Neural cell (in vitro differentiated cells): ENCODE results near the gene NR1H4. TPM values are rescaled to one million over a fixed set of nuclear protein-coding genes. Genes with fewer than 3 reads are reported as not detected.

Source experiments
- H2AFZ ChIP-seq: fragments of 200-600, 300-800 bp; sonication (generic), shearing (Covaris generic); 2 replicates; pipeline ENCODE4 v1.6.0; 2014; ENCODE audit warnings: low read depth, mild to moderate bottlenecking, antibody characterized with exemption, low read length, moderate library complexity
- H3F3A ChIP-seq: fragments of 200-600 bp; shearing (Covaris generic); 2 replicates; pipeline ENCODE4 v1.6.1; 2016; ENCODE audit warnings: mild to moderate bottlenecking, moderate library complexity, mixed read lengths, antibody characterized with exemption, low read length; ENCODE audit not compliant: insufficient read depth, poor library complexity, severe bottlenecking
- H3K27ac ChIP-seq: fragments of 200-600, 300-800 bp; sonication (generic), shearing (Covaris generic); 2 replicates; pipeline ENCODE4 v1.5.1; 2014; ENCODE audit warnings: mild to moderate bottlenecking, low read length, moderate library complexity
- H3K27me3 ChIP-seq: fragments of 300-800, 200-600 bp; sonication (generic), shearing (Covaris generic); 2 replicates; pipeline ENCODE4 v1.6.0; 2014; ENCODE audit warnings: mild to moderate bottlenecking, low read depth, low read length, moderate library complexity; ENCODE audit not compliant: insufficient read depth
- H3K36me3 ChIP-seq: fragments of 300-800, 200-600 bp; sonication (generic), shearing (Covaris generic); 2 replicates; pipeline ENCODE4 v1.5.1; 2014; ENCODE audit warnings: mild to moderate bottlenecking, antibody characterized with exemption, low read length, moderate library complexity; ENCODE audit not compliant: insufficient read depth
- H3K4me2 ChIP-seq: fragments of 300-800, 200-600 bp; sonication (generic), shearing (Covaris generic); 2 replicates; pipeline ENCODE4 v1.6.0; 2014; ENCODE audit warnings: mild to moderate bottlenecking, low read length
- H3K4me3 ChIP-seq: fragments of 300-800, 200-600 bp; sonication (generic), shearing (Covaris generic); 2 replicates; pipeline ENCODE4 v1.5.1; 2014; ENCODE audit warnings: mild to moderate bottlenecking, low read length, moderate library complexity
- H3K79me2 ChIP-seq: fragments of 200-600 bp; shearing (Covaris generic); replicated peaks from 2 replicates; pipeline ENCODE4 v1.6.0; 2014; ENCODE audit warnings: mild to moderate bottlenecking, low read length, moderate library complexity; ENCODE audit not compliant: insufficient read depth
- H3K9ac ChIP-seq: fragments of 300-800, 200-600 bp; sonication (generic), shearing (Covaris generic); 2 replicates; pipeline ENCODE4 v1.6.1; 2016; ENCODE audit warnings: mild to moderate bottlenecking, low read length, mixed read lengths
- H3K9me2 ChIP-seq: fragments of 200-600 bp; shearing (Covaris generic); 2 replicates; pipeline ENCODE4 v1.6.1; 2016; ENCODE audit warnings: mild to moderate bottlenecking, low read length, mixed read lengths; ENCODE audit not compliant: insufficient read depth
- H3K9me3 ChIP-seq: fragments of 200-600, 300-800 bp; sonication (generic), shearing (Covaris generic); 2 replicates; pipeline ENCODE4 v1.6.1; 2016; ENCODE audit warnings: mild to moderate bottlenecking, mixed run types, low read length, moderate library complexity, mixed read lengths
- H4K20me1 ChIP-seq: fragments of 200-600 bp; shearing (Covaris generic); 2 replicates; pipeline ENCODE4 v1.6.1; 2016; ENCODE audit warnings: mild to moderate bottlenecking, mixed run types; ENCODE audit not compliant: insufficient read depth
- EP300 ChIP-seq: fragments of 450-650 bp; conservative IDR thresholded peaks from 2 replicates; pipeline ENCODE4 v1.6.1; 2014; ENCODE audit warnings: antibody characterized with exemption, mild to moderate bottlenecking, moderate library complexity; ENCODE audit not compliant: poor library complexity, severe bottlenecking
- EZH2 ChIP-seq: fragments of 200-600, 300-800 bp; shearing (Covaris generic), sonication (generic); IDR thresholded peaks from 2 replicates; pipeline ENCODE4 v1.6.1; 2014; ENCODE audit warnings: antibody characterized with exemption, low read length, borderline replicate concordance, mild to moderate bottlenecking; ENCODE audit not compliant: insufficient read depth, poor library complexity, severe bottlenecking
- MXI1 ChIP-seq: fragments of 450-650 bp; conservative IDR thresholded peaks from 2 replicates; pipeline ENCODE4 v1.6.1; 2014; ENCODE audit warnings: antibody characterized with exemption, mild to moderate bottlenecking; ENCODE audit not compliant: poor library complexity, severe bottlenecking
- POLR2AphosphoS5 ChIP-seq: IDR thresholded peaks from 2 replicates; pipeline ENCODE4 v1.6.1; 2012
- RAD21 ChIP-seq: fragments of 450-650 bp; conservative IDR thresholded peaks from 2 replicates; pipeline ENCODE4 v1.6.1; 2014; ENCODE audit warnings: antibody characterized with exemption, mild to moderate bottlenecking, moderate library complexity
- REST ChIP-seq: IDR thresholded peaks from 2 replicates; pipeline ENCODE4 v1.6.1; 2012; ENCODE audit warnings: borderline replicate concordance
- SMC3 ChIP-seq: fragments of 450-650 bp; conservative IDR thresholded peaks from 2 replicates; pipeline ENCODE4 v1.6.1; 2014; ENCODE audit warnings: antibody characterized with exemption, mild to moderate bottlenecking, moderate library complexity; ENCODE audit not compliant: poor library complexity
- TAF1 ChIP-seq: IDR thresholded peaks from 2 replicates; pipeline ENCODE4 v1.6.1; 2012; ENCODE audit warnings: low read depth
- polyA plus RNA-seq: library from polyadenylated mRNA; depleted of rRNA; stranded (reverse); fragments of >200 nt; gene quantifications from 2 replicates; pipeline ENCODE4 v1.2.3, GENCODE V29; 2014
- TF ChIP-seq, protein P1 (sequence below): fragments of 450-650 bp; IDR thresholded peaks from 2 replicates; pipeline ENCODE4 v1.5.1; 2014; ENCODE audit warnings: antibody characterized with exemption, mild to moderate bottlenecking, moderate library complexity; ENCODE audit not compliant: poor library complexity, severe bottlenecking

The NR1H4 gene
- polyA plus RNA-seq, 1 donor from 2014 or later = not detected

DNA sequence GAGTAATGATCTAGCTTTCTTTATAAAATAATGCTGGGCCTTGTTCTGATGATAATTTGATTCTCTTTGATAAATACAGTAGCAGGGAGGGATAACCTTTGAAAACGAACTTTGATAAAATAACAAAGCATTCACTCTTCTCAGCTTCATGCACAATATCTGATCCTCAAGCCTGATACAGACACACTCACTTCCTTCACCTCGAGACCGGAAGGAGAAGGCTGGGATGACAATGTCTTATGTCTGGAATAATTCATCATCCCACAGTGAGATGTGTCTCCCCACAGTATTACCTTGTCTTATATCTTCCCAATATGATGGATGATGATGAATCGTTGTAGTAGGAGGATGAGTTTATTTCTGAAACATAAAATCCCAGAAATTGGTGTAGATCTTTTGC, 15.5 kb upstream of the NR1H4 start:
- Histone ChIP-seq H3K4me2 (no peak overlapping the region), H2AFZ (no peak overlapping the region), H3K9me3 (no peaks in the 10 kb centered on the region), H3K9ac (no peak overlapping the region), H3K79me2 (no peaks in the 10 kb centered on the region), H3K27me3 (no peaks in the 10 kb centered on the region), H3K36me3 (no peaks in the 10 kb centered on the region), H3F3A (no peaks in the 10 kb centered on the region), H3K4me3 (no peak overlapping the region), H4K20me1 (no peaks in the 10 kb centered on the region), H3K27ac (no peak overlapping the region), H3K9me2 (no peaks in the 10 kb centered on the region)
- no peak for TF ChIP-seq REST
- TF ChIP-seq, protein P1, sequence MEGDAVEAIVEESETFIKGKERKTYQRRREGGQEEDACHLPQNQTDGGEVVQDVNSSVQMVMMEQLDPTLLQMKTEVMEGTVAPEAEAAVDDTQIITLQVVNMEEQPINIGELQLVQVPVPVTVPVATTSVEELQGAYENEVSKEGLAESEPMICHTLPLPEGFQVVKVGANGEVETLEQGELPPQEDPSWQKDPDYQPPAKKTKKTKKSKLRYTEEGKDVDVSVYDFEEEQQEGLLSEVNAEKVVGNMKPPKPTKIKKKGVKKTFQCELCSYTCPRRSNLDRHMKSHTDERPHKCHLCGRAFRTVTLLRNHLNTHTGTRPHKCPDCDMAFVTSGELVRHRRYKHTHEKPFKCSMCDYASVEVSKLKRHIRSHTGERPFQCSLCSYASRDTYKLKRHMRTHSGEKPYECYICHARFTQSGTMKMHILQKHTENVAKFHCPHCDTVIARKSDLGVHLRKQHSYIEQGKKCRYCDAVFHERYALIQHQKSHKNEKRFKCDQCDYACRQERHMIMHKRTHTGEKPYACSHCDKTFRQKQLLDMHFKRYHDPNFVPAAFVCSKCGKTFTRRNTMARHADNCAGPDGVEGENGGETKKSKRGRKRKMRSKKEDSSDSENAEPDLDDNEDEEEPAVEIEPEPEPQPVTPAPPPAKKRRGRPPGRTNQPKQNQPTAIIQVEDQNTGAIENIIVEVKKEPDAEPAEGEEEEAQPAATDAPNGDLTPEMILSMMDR = no peak
- no peak for TF ChIP-seq EP300
- no peak for TF ChIP-seq POLR2AphosphoS5
- no peak for TF ChIP-seq TAF1
- no peak for TF ChIP-seq RAD21
- no peak for TF ChIP-seq SMC3
- no peak for TF ChIP-seq EZH2
- TF ChIP-seq MXI1 = no peak

- no peak overlapping the region for H3K27ac ChIP-seq
- no peaks in the 10 kb centered on the region for H3F3A ChIP-seq
- H3K79me2 ChIP-seq = no peaks in the 10 kb centered on the region
- H3K9me2 ChIP-seq = no peaks in the 10 kb centered on the region
- H3K36me3 ChIP-seq = no peaks in the 10 kb centered on the region
- H2AFZ ChIP-seq = no peak overlapping the region
- H4K20me1 ChIP-seq = no peaks in the 10 kb centered on the region
- no peak overlapping the region for H3K4me3 ChIP-seq
- no peaks in the 10 kb centered on the region for H3K9me3 ChIP-seq
- no peak overlapping the region for H3K9ac ChIP-seq
- TF ChIP-seq POLR2AphosphoS5 (no peak), REST (no peak), EZH2 (no peak), SMC3 (no peak), MXI1 (no peak), RAD21 (no peak), TAF1 (no peak), EP300 (no peak)
- TF ChIP-seq, protein P1 = no peak
- no peaks in the 10 kb centered on the region for H3K27me3 ChIP-seq
- no peak overlapping the region for H3K4me2 ChIP-seq
Measured at GRCh38 chr12:100460702-100461101, 13.0 kb upstream of the NR1H4 start.
